Occipital lobe (tissue), 3 donors: Measurements from ENCODE around the gene SIGLEC12. TPM values are rescaled to one million over a fixed set of nuclear protein-coding genes. Genes with fewer than 3 reads are reported as not detected.
"Not testable (repeated sequence)": the region's sequence is repeated elsewhere in the genome, so short reads cannot be mapped to it uniquely, and the experiment has no call there.

ENCODE experiments used
- DNase-seq: peaks from one replicate; lab custom pipeline; 2025; lab: John Stamatoyannopoulos, UW
- small RNA-seq: library from RNA; depleted of rRNA; stranded (forward); fragments of <200 nt; gene quantifications from one replicate; pipeline ENCODE3, GENCODE V24; 2014
- total RNA-seq: library from RNA; depleted of rRNA; stranded (reverse); fragments of >200 nt; gene quantifications from one replicate; pipeline ENCODE4 v1.2.3, GENCODE V29; 2014

SIGLEC12 gene
- total RNA-seq, 1 donor from 2014 or later, result not detected

- DNase-seq, result no peak
These were observed 41.2 kb downstream of the SIGLEC12 start for GRCh38 chr19:51460164-51460992.

- no peak for DNase-seq
These were observed 42.6 kb downstream of the SIGLEC12 start for GRCh38 chr19:51458899-51459505.

- no peak for DNase-seq
These were observed 43.5 kb downstream of the SIGLEC12 start, which contains the start of gene SIGLEC8 for GRCh38 chr19:51458051-51458645. Gene SIGLEC8, minus strand, starts transcription at chr19:51458454. Its CDS starts 67 bp downstream, at chr19:51458387.

GRCh38 chr19:51457351-51458013 lies 44.1 kb downstream of the SIGLEC12 start:
- DNase-seq, result no peak

GRCh38 chr19:51456541-51457290 lies 44.9 kb downstream of the SIGLEC12 start:
- DNase-seq, result no peak

GRCh38 chr19:51450730-51451307 lies 50.8 kb downstream of the SIGLEC12 start:
- no peak for DNase-seq

- no peak for DNase-seq
These were observed 53.1 kb downstream of the SIGLEC12 start for GRCh38 chr19:51448411-51449016.

- DNase-seq, result no peak
These were observed 53.6 kb downstream of the SIGLEC12 start for GRCh38 chr19:51448011-51448410.

- DNase-seq, result not testable (repeated sequence)
These were observed 54.1 kb downstream of the SIGLEC12 start for GRCh38 chr19:51447510-51447909.

- no peak for DNase-seq
These were observed 59.9 kb downstream of the SIGLEC12 start for GRCh38 chr19:51441410-51442390.

Small RNAs within 50 kb of the gene (small RNA-seq; reads per million reads assigned to genes)
- gene AC020914.3 (not detected), gene AC020914.5 (not detected)

Other genes with a start within 250 kb of the SIGLEC12 start
- 3.0 TPM for gene IGLON5, start 190.2 kb downstream of the SIGLEC12 start, total RNA-seq
- gene VSIG10L, start 159.7 kb downstream of the SIGLEC12 start, total RNA-seq, result 0.62 TPM
- 49.8 TPM for gene ETFB, start 135.4 kb downstream of the SIGLEC12 start, total RNA-seq
- gene CLDND2, start 132.8 kb downstream of the SIGLEC12 start, total RNA-seq, result not detected
- not detected for gene NKG7, start 129.1 kb downstream of the SIGLEC12 start, total RNA-seq
- not detected for gene LIM2, start 113.8 kb downstream of the SIGLEC12 start, total RNA-seq
- gene C19orf84, start 111.2 kb downstream of the SIGLEC12 start, total RNA-seq, result not detected
- gene SIGLEC10, start 84.2 kb downstream of the SIGLEC12 start, total RNA-seq, result 1.6 TPM
- gene SIGLEC8, start 43.3 kb downstream of the SIGLEC12 start, total RNA-seq, result 2.0 TPM
- gene CEACAM18, start 23.3 kb downstream of the SIGLEC12 start, total RNA-seq, result not detected
- not detected for gene SIGLEC6, start 29.9 kb upstream of the SIGLEC12 start, total RNA-seq
- 8.7 TPM for gene ZNF175, start 69.5 kb upstream of the SIGLEC12 start, total RNA-seq
- gene SIGLEC5, start 128.6 kb upstream of the SIGLEC12 start, total RNA-seq, result not detected
- 0.16 TPM for gene SIGLEC14, start 145.0 kb upstream of the SIGLEC12 start, total RNA-seq
- 3.9 TPM for gene SPACA6, start 191.5 kb upstream of the SIGLEC12 start, total RNA-seq
- 2.3 TPM for gene HAS1, start 222.2 kb upstream of the SIGLEC12 start, total RNA-seq